NB4 (cell line): ENCODE results near the gene CAMK2G.

Experiments
- MYC ChIP-seq: IDR thresholded peaks from 2 replicates; pipeline ENCODE4 v1.6.1; 2011; ENCODE audit warnings: low read depth, low read length
- POLR2A ChIP-seq: IDR thresholded peaks from 2 replicates; pipeline ENCODE4 v1.6.1; 2011; ENCODE audit warnings: mild to moderate bottlenecking; ENCODE audit not compliant: insufficient read length; ENCODE audit errors: extremely low read depth
- TF ChIP-seq, protein P1 (sequence below): IDR thresholded peaks from one replicate; pipeline ENCODE4 v1.5.1; 2012; ENCODE audit warnings: low read depth, low read length
- TF ChIP-seq, protein P2 (sequence below): IDR thresholded peaks from 2 replicates; pipeline ENCODE4 v1.6.1; 2011; ENCODE audit warnings: low read depth, low read length

GRCh38 chr10:73798927-73799560 lies 75.3 kb downstream of the CAMK2G start:
- TF ChIP-seq, protein P1, sequence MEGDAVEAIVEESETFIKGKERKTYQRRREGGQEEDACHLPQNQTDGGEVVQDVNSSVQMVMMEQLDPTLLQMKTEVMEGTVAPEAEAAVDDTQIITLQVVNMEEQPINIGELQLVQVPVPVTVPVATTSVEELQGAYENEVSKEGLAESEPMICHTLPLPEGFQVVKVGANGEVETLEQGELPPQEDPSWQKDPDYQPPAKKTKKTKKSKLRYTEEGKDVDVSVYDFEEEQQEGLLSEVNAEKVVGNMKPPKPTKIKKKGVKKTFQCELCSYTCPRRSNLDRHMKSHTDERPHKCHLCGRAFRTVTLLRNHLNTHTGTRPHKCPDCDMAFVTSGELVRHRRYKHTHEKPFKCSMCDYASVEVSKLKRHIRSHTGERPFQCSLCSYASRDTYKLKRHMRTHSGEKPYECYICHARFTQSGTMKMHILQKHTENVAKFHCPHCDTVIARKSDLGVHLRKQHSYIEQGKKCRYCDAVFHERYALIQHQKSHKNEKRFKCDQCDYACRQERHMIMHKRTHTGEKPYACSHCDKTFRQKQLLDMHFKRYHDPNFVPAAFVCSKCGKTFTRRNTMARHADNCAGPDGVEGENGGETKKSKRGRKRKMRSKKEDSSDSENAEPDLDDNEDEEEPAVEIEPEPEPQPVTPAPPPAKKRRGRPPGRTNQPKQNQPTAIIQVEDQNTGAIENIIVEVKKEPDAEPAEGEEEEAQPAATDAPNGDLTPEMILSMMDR = no peak
- TF ChIP-seq, protein P2, sequence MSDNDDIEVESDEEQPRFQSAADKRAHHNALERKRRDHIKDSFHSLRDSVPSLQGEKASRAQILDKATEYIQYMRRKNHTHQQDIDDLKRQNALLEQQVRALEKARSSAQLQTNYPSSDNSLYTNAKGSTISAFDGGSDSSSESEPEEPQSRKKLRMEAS = no peak
- TF ChIP-seq POLR2A = no peak
- TF ChIP-seq MYC = no peak
